Activated CD8-positive, alpha-beta memory T cell treated with anti-CD3 and anti-CD28 coated beads for 36 hours (primary cell): ENCODE data around the gene PRR18. TPM values are rescaled to one million over a fixed set of nuclear protein-coding genes. Genes with fewer than 3 reads are reported as not detected.

Experiments
- CTCF ChIA-PET: fragments of 350-600 bp; sonication (Branson Sonifier 250); formaldehyde crosslinking; loops from one replicate; lab custom pipeline; 2021; ENCODE audit warnings: antibody characterized with exemption; lab: Charles Lee
- POLR2A ChIA-PET: fragments of 350-600 bp; sonication (Branson Sonifier 250); formaldehyde crosslinking; loops from one replicate; lab custom pipeline; 2021; ENCODE audit warnings: antibody characterized with exemption; lab: Charles Lee
- total RNA-seq, 2 experiments: library from RNA; stranded (reverse); gene quantifications; one replicate each; pipeline ENCODE4 v1.2.3, GENCODE V29; 2021

Gene PRR18
- total RNA-seq, 2 experiments from 2014 or later = 0.10 to 0.15 TPM

DNA sequence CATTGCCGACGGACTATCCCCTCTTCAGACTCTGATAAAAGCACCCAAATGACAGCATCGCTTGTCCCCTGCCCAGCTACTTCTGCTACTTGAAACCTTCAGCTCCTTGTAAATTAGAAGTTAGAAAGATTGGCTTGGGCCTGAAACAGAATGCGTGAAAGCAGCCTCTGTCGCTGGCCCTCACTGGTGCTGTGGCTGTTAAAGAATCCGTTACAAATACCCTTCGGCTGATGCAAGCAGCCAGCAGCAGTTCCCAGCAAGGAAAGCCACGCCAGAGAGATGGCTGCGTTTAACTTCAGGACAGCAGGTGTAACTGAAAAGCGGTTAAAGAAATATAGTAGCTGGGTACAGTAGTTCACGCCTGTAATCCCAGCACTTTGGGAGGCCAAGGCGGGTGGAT lies 2.4 kb upstream of the PRR18 start:
- POLR2A ChIA-PET = no interaction called here
- CTCF ChIA-PET = interaction anchor here (1.8 to 5.6 kb wide), 2 partner anchors 34 to 89 kb away, joined by 6 to 35 read pairs; no protein-coding TSS in a partner anchor

DNA sequence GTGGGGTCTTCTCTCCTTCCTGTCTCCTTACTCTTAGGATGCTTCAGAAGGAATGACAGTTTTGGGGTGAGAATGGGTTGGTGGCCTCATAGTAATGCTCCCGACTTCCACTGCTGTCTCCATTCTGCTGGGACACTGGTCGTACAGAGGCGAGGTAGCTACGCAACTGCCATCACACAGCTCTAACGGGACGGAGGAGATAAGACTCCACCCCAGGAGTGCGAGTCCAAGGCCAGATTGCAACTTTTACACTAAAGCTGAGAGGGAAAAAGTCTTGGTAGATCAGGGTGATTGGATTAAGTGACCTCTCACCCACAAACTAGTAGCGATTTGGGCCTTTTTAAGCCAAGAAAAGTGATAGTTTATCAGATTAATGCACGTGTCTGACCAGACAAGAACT lies 1.8 kb upstream of the PRR18 start:
- ChIA-PET POLR2A (no interaction called here), CTCF (interaction anchor here (1.8 to 5.6 kb wide), 2 partner anchors 34 to 90 kb away, joined by 6 to 35 read pairs; no protein-coding TSS in a partner anchor)

DNA sequence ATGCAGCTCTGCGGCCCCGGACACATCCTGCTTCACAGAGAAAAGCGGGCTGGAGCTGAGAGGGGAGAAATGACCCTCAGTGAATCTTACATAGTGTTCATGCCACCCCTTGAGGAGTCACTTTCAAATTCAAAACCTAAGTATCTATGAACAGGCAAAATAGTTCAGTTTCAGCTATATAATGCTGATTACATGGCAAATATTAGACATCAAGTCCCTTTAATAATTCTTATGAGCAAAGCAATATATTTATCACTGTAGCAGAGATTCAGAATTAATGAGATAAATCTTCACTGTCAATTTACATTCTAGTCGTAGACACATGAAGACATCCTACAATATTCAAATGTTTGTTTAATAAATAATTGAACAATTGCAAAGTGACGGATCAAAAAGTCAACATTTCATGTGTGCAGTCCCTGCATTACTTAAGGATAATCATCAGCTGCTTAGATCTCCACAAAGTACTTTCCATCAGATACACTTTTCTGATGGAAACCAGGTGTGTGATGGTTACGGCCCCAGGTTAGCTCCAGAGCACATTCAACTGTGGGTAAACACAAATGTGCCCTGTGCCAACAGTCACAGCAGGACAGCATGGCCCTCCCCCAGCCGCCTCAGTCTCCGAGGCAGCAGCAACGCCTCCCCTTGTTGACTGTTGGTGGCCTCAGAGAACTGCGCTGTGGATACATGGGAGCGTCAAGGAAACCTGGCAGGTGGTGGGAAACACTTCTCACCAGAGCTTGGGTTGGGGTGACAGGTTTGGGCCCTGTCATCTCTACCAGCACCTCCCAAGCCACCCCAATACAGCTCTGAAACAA lies 787 bp upstream of the PRR18 start:
- ChIA-PET POLR2A (no interaction called here), CTCF (interaction anchor here (0.5 to 5.6 kb wide), 3 partner anchors 33 to 91 kb away, joined by 6 to 35 read pairs (median 6); no protein-coding TSS in a partner anchor)

DNA sequence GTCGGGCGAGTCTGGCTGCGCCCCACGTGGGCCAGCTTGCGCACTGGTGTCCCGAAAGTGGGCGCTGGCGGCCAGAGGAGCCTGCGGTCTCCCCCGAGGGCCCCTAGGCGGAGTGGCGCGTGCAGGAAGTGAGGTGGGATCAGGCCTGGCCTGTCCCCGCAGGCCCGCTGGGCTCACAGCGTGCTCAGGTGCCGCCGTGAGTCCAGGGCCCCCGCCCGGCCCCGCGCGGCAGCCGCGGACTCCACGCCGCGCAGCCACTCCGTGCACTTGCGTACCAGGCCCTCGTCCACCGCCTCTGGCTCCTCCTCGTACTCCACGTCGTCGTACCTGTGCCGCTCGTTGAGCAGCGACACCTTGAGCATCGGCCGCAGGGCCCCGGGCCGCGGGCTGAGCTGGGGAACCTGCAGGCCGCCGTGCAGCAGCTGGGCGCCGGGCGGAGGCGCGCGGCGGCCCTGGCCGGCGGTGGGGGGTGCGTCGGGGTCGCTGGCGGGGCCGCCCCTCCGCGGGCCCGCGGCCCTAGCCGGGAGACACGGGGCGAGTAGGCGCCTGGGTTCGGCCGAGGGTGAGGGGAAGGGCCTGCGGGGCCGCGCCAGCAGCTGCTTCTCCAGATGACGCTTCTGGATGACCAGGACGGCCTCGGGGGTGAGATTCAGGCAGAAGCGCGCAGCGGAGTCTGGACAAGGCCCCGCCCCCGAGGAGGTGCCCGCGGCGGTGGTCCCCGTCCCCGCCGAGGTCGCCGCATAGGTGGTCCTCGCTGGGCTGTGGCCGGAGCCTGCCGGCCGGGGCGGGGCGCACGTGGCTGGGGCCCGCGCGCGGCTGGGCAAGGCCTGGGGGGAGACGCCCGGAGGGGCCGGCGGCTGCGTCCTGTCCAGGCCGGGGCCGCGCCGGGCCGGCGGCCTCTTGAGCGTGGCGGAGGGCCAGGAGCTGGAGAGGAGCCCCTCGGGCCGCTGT lies 835 bp downstream of the PRR18 start:
- ChIA-PET CTCF (interaction anchor here (0.8 to 1.4 kb wide), 2 partner anchors 27 to 320 kb away, joined by 3 read pairs; partner anchors contain the start of gene RPS6KA2), POLR2A (no interaction called here)

DNA sequence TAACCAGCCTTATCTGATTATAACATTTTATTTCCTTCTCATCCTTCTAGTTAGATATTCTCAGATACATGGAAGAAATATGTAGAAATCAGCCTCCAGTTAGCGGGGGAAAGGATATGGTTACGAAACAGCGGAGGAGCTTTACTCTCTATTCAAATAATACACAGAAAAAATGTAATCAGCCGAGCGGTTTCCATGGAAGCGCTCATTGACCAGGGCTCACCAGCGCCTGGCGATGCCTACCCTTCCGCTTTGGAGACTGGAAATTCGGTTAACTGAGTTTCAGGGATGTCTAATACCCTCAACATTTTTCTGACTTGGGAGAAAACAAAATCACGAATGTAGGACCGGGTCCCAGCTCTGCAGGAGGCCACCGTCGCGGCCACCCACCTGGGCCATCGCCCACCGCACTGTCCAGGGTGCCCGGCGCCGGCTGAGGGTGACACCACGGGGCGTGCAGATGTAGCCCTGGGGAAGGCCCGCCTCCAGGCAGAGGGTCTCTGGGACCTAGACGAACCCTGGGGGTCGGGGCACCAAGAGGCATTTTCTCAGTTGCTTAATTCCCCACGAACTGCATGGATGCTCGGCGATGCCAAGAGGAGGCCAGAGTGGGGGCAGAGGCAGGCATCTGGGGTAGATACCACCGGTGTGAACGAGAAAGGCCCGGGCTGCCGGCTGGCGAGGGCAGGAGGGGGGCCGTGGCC lies 1.7 kb downstream of the PRR18 start:
- POLR2A ChIA-PET = no interaction called here
- CTCF ChIA-PET = interaction anchor here (1.4 kb wide), 1 partner anchor 320 kb away, joined by 3 read pairs; the partner anchor contains the start of gene RPS6KA2

DNA sequence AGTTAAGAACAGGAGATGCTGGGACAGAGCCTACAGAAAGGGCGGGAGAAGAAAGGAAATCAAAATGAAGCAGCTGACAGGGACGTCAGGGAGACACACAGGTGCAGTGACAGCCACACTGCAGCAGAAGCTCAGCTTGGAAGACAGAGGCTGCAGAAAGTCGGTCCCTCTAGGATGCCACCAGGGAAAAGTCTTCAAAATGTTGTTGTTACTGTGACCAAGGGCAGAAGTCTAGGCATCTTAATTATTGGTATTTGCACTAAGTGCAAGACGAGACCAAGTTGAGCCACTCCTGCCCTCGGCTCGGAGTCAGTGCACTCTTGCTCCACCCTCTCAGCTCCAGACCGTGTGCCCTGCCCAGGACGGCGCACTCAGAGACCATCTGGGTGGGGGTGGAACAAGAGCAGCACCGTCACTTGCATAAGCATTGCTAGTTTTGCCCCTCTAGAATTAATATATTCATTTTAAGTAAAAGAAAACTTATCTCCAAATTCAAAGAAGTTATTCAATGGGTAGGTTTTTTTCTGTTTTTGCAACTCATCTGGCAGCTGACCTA lies 2.6 kb downstream of the PRR18 start:
- CTCF ChIA-PET = no interaction called here
- POLR2A ChIA-PET = no interaction called here

DNA sequence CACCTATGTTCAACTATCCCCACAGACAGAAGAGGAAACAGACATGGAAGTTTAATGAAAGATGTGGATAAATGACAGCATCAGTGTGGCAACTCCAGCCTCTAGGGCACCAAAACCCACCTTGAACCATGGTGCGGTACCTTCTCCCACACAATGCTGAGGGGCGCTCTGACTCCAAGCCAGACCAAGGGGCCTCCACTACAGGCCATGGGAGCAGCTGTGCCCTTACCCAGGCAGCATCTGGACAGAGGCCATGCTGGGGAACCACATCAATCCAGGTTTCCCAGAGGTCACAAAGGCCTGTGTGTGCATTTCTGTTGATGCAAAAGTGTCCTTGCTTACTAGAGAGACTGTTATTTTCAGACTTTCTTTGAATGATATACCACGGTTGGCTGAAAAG lies 4.1 kb downstream of the PRR18 start:
- CTCF ChIA-PET = no interaction called here

DNA sequence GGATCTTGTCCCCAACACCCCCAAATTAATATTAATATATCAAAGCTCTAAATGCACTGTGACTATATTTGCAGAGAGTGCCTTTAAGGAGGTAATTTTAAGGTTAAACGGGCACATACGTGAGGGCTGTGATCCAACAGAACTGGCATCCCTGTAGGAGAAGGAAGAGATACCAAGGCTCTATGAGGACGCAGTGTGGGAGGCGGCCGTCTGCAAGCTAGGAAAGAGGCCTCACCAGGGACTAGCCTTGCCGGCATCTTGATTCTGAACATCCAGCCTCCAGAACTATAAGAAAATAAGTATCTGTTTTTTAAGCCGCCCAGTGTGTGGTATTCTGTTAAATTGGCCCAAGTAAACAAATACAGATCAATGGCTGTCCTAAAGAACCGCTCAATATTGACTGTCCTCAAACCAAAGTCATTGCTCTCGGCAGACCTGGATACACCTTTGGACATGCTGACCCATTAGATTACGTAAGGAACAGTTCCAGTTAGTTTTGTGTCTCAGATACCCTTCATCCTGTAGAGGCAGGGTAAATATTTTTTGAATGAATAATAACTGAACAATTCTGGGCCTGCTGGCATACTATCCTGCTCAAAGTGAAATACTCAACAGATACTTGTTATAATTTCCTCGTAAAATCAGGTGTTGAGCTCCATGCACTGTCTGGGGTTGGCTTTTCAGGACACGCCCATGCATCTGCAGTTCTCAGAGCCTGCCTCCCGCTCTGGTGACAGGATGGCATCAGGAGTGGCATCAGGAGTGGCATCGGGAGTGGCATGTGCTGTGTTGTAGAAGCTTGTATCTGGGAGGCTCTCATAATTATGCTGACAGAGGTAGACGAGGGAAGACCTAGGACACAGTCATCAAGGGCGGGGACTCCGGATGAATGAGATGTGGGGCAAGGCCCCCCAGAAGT lies 6.3 kb downstream of the PRR18 start:
- ChIA-PET POLR2A (no interaction called here), CTCF (interaction anchor here (1.2 kb wide), 1 partner anchor 99 kb away, joined by 5 read pairs; no protein-coding TSS in a partner anchor)

More for the DNA sequence above, 4.1 kb downstream of the PRR18 start:
- POLR2A ChIA-PET = no interaction called here

DNA sequence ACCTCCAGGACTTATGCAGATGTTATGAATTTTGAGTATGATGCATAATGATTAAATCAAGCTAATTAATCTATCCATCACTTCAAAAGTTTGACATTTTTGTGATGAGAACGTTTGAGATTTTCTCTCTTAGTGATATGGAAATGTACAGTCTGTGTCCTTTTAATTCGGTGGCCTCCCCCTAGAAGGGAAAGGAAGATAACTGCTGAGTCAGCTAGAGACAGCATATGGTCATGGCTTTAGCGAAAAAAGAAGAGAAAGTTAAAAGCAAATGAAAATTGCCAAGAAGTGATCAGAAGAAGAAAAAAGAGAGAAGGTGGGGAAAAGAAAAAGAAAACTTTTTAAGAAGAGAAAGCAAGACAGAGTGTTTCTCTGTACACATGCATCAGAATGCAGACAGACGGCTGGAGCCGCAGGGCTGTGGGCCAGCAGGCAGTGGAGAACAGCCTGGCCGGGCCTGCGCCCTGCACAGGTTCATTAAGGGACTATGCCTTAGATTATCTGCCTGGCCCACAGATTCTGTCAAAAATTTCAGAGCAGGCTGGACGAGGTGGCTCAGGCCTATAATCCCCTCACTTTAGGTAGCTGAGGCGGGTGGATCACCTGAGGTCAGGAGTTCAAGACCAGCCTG lies 7.7 kb downstream of the PRR18 start:
- ChIA-PET POLR2A (no interaction called here), CTCF (no interaction called here)

DNA sequence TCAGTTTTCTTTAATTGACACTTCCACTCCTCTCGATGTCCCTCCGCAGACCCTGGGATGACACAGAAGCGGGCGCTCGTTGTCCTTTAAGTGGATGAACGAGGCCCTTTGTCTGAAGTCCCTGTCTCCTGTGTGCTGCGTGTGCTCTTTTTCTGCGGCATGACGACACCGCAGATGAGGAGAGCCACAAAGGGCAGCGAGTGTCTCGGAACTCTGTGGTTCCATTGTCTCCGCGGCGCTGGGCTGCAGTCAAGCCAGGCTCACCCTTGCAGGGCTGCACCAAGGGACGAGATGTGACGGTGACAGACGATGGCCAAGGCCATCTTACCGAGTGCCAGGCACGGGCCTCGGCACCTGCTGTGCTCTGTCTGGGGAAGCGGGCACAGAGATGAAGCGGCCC lies 10.6 kb downstream of the PRR18 start:
- ChIA-PET POLR2A (no interaction called here), CTCF (no interaction called here)

DNA sequence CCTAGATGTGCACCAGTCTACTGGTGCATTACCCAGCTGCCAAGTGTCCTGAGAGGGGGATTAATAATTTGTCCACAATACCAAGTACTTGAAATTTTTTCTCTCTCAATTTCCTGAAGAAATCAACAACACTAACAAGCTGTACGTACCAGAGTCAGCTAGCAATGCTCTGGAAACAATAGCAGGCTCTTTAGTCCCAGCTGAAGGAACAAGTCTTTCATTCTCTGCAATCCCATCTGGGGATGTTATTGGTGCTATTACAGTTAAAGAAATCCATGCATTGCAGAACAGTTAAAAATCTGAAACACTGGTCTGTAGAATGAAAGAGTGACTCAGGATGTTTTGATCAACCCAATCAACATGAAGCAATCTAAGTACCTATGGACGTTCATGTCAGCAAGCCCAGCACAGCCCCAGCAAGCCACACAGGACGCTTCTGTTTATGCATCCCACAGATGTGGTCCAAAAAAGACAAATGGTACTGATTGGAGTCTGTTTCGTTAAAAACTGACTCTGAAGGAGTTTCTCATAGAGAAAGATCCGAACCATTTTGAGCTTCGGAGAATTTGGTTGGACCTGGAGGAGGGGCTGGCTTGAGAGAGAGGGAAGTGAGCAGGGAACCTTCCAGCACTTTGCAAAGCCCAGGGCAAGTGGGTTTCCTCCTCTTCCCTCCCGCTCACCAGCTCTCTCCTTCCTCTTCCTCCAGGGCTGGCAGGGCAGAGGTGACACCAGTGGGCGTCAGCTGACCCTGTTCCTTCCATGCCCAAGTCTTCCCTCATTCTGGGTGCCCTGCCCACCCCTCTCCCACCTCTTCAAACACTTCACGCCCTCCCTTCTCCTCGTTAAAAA lies 11.9 kb downstream of the PRR18 start:
- ChIA-PET POLR2A (interaction anchor here (0.6 kb wide), 1 partner anchor 331 kb away, joined by 4 read pairs; no protein-coding TSS in a partner anchor), CTCF (no interaction called here)

DNA sequence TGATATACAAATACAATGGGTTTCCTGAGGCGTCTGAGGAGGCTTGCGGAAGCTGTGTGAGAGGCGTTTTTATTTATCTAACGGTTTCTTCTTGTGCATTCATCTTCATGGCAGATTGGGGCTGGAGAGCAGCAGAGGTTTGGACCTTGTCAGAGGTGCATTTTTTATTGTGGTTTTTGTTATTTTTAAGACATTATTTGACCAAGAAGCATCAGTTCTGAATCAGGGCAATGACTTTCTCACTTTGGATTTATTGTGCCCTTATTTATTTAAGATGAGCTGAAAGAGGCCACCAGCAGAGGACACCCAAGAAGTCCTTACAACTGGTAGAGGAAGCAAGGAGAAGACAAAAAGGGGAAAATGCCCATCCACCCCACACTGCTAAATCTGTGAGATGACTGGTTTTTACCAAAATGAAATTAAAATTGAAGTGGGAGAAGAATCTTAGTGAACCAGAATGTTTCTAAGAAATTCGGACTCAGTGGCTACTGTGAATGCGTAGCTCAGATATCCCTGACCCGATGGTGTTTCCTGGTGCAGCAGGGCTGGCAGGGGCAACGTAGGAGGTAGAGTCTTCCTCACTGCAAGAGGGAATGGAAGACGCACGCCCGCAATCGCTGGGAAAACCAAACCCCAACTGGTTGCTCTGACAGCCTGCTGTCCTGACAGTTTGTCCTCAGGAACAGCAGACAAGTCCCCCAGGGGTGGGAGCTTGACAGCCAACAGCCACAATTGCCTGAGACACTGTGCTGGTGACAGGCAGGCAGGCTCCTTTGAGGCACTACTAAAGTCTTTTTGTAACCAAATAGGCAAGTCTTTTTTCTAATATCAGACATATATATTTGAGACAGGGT lies 14.2 kb downstream of the PRR18 start:
- ChIA-PET POLR2A (no interaction called here), CTCF (interaction anchor here (1.0 kb wide), 1 partner anchor 104 kb away, joined by 3 read pairs; no protein-coding TSS in a partner anchor)

DNA sequence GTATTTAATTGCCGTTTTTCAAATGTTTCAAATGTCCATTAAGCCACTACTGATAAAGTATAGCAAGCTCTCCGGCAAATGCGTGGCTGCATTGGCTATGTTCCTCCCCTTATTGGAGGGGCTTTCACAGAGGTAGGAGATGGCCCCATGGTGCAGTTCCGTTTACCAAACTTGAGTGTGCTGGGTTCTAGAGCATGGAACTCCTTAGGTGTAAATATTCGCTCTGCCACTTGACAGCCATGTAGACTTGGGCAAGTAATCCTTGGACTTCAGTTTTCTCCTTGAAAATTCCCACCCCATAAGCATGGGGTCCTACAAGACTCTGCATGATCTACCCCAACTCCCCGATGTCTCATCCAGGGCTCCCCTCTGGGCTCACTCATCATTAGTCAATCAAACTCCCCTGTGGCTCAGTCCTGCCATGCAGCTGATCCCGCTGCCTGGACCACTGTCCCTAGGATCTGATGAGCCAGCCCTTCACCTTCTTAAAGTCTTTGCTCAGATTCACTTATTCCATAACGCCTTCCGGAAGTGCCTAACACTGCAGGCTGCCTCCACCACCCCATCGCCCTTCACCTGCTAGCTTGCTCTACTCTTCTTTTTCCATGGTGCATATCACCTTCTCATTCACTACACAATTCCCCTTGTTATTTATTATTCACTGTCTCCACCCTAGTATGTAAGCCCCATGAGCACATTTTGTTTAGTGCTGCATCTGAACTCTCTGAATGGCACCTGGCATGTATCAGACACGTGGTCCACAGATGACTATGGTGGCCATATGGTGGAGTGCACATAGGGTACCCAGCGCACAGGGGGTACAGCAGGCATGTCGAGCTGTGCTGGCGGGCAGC lies 18.8 kb downstream of the PRR18 start:
- CTCF ChIA-PET = no interaction called here
- POLR2A ChIA-PET = interaction anchor here (0.6 kb wide), 1 partner anchor 192 kb away, joined by 3 read pairs; no protein-coding TSS in a partner anchor

DNA sequence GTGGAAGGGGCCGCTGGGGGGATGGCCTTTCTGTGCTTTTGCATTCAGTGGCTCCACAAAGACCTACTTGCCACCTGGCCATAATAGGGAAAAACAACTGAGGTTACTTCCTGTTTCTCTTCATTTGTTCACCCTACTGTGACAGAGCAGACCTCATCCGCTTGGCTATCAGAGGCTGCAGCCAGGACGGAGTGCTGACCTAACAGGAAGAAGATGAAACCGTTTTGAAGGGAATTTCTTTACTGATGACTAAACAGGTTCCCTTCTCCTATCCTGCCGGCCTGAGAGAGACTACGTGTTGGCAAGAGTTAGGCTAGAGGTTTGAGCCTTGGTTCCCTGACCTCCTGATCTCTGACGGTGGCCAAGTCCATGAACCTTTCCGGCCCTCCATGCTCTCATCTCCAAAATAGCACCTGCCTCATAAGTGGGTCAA lies 21.3 kb downstream of the PRR18 start:
- CTCF ChIA-PET = no interaction called here
- POLR2A ChIA-PET = no interaction called here

DNA sequence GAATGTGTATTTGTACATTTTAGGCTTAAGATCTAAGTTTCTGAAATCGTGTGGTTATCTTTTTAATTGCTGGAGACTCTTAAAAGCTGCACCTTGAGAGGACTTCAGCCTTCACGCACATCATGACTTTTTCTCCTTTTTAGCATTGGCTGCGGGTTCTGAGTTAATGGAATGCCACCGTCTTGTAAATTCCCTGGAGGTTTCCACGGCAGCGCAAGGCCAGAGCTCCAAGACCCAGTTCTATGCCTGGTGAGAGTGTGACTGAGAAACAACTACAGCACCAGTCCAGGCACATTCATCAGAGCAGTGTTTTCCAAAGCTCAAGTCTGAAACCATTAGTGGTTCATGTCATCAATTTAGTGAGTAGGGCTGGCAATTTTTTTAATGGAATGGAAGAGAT lies 23.0 kb downstream of the PRR18 start:
- ChIA-PET CTCF (no interaction called here), POLR2A (no interaction called here)
